ENCODE results near the gene ZGPAT. TPM values are rescaled to one million over a fixed set of nuclear protein-coding genes. Genes with fewer than 3 reads are reported as not detected.

Gene ZGPAT
- total and polyA plus RNA-seq, 2 of the 13 experiments (the other 11 are each of a cell fraction or from before 2014, with no cell fraction given): 23.0 to 41.9 TPM

- no peak for TF ChIP-seq PAXIP1 (CRISPR knock-in tag; conservative IDR thresholded peaks at IDR 0.05)
- no peak for TF ChIP-seq CREBL2 (CRISPR knock-in tag; IDR thresholded peaks at IDR 0.05; ENCODE audit: borderline replicate concordance)
- 0 out of 2 replicates have a peak, but pooled peaks have one; percentile 11 for TF ChIP-seq ZSCAN22 (CRISPR knock-in tag; IDR thresholded peaks at IDR 0.05)
- 0 out of 2 replicates have a peak, but pooled peaks have one; percentile 52 for TF ChIP-seq MEIS1 (CRISPR knock-in tag; IDR thresholded peaks at IDR 0.05; ENCODE audit: borderline replicate concordance)
- no peak for TF ChIP-seq KDM5A (IDR thresholded peaks at IDR 0.05; ENCODE audit: borderline replicate concordance, low read length)
- peak; percentile 47 for TF ChIP-seq ZNF776 (CRISPR knock-in tag; IDR thresholded peaks at IDR 0.05)
- no peak for TF ChIP-seq ZNF251 (CRISPR knock-in tag; IDR thresholded peaks at IDR 0.05)
- TF ChIP-seq ZNF329 (CRISPR knock-in tag; IDR thresholded peaks at IDR 0.05; ENCODE audit: low read depth): no peak
- TF ChIP-seq ZNF772 (CRISPR knock-in tag; IDR thresholded peaks at IDR 0.05): peak; percentile 82; the same call in 1 of the 2 replicates
- TF ChIP-seq MYC (CRISPR knock-in tag; IDR thresholded peaks at IDR 0.05; ENCODE audit: borderline replicate concordance): no peak
- 0 out of 2 replicates have a peak, but pooled peaks have one; percentile 23 for TF ChIP-seq PCBP1 (IDR thresholded peaks at IDR 0.05; ENCODE audit: borderline replicate concordance, low read depth, low read length)
- TF ChIP-seq ZHX2 (IDR thresholded peaks at IDR 0.05; ENCODE audit: low read depth): no peak; the same call in 1 of the 2 replicates
- TF ChIP-seq ZHX2 (CRISPR knock-in tag; IDR thresholded peaks at IDR 0.05; ENCODE audit: borderline replicate concordance): no peak
- no peak for TF ChIP-seq ZNF234 (CRISPR knock-in tag; conservative IDR thresholded peaks at IDR 0.05)
- TF ChIP-seq IKZF1 (IDR thresholded peaks at IDR 0.05): no peak
- no peak for TF ChIP-seq XBP1 (CRISPR knock-in tag; IDR thresholded peaks at IDR 0.05)
- peak; percentile 38 for TF ChIP-seq ZNF343 (CRISPR knock-in tag; IDR thresholded peaks at IDR 0.05)
- no peak for TF ChIP-seq ZNF777 (CRISPR knock-in tag; IDR thresholded peaks at IDR 0.05)
- no peak for TF ChIP-seq ZNF256 (CRISPR knock-in tag; conservative IDR thresholded peaks at IDR 0.05)
Observed at GRCh38 chr20:63736893-63737694, 29.3 kb downstream of the ZGPAT start (continued).
